Measurements from ENCODE around the gene ABITRAM. TPM values are rescaled to one million over a fixed set of nuclear protein-coding genes. Genes with fewer than 3 reads are reported as not detected.
"Not testable (repeated sequence)": the region's sequence is repeated elsewhere in the genome, so short reads cannot be mapped to it uniquely, and the experiment has no call there.

The ABITRAM gene
- total and polyA plus RNA-seq, 3 experiments from 2014 or later, result 13.7 to 15.1 (median 15.1) TPM

DNA sequence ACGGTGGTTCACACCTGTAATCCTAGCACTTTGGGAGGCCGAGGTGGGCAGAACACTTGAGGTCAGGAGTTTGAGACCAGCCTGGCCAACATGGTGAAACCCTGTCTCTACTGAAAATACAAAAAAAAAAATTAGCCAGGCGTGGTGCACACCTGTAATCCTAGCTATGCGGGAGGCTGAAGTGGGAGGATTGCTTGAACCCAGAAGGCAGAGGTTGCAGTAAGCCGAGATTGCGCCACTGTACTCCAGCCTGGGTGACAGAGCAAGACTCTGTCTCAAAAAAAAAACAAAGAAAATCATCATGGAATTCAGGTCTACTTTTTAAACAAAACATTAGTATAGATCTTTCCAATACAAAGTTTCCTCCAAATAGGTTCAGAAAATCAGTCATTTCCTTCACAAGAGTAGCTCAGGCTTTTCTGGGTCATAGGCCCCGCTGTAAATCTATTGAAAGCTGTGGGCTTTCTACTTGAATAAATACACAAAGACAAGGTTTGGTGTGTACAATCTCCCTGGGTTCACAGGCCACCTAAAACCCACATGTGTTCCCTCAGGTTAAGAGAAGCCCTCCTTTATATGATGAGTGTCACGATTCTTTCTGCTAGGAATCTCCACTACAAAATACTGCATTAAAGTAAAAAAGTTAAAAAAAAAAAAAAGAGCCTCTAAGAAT, 35.0 kb upstream of the ABITRAM start:
- Mint-ChIP-seq H3K27ac (peak overlapping the region in 1 of 8 donors; percentile 50), H3K36me3 (peaks cover 16 to 97% (median 49%) of the 10 kb centered on the region in 3 donors)
- H3K4me1 ChIP-seq (ENCODE audit: insufficient read depth, low read length); DNase-seq; H3K9me3 Mint-ChIP-seq; H3K27me3 ChIP-seq (ENCODE audit: insufficient read depth, low read length, poor library complexity, severe bottlenecking); H3K4me3 Mint-ChIP-seq; H3K27me3 Mint-ChIP-seq; CTCF ChIA-PET; H3K27ac ChIP-seq (ENCODE audit: low read depth, low read length); H3K4me1 Mint-ChIP-seq; POLR2A ChIA-PET; H3K9me3 ChIP-seq (ENCODE audit: low read length); H3K4me3 ChIP-seq (ENCODE audit: low read length): not testable (repeated sequence)
- peaks cover 45% of the 10 kb centered on the region for H3K36me3 ChIP-seq (ENCODE audit: insufficient read depth, low read length)

DNA sequence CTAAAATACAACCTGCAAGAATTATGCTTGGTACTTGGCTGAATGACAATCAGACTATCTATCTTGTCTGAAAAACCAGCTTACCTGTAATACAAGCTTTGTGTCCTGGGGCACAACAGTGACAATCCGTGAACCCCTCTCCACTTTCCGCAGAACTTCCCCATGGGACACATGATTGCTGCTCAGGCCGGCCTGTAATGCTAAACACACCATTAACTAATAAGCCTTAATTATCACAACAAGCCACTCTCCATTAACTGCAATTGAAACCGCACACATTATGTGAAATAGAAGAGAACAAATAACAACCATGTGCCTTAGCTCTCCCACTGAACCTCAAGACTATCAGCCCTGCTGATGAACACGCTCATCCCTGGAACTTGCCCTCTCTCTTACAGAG, 34.0 kb upstream of the ABITRAM start:
- H3K4me1 ChIP-seq (ENCODE audit: insufficient read depth, low read length), result no peaks in the 10 kb centered on the region
- H3K27me3 ChIP-seq (ENCODE audit: insufficient read depth, low read length, poor library complexity, severe bottlenecking), result no peaks in the 10 kb centered on the region
- no peak overlapping the region for H3K27ac ChIP-seq (ENCODE audit: low read depth, low read length)
- Mint-ChIP-seq H3K27ac (peak overlapping the region in 2 of 8 donors; percentile 16 to 75), H3K36me3 (peaks cover 16 to 94% (median 48%) of the 10 kb centered on the region in 3 donors), H3K9me3 (no peaks in the 10 kb centered on the region), H3K27me3 (no peaks in the 10 kb centered on the region), H3K4me3 (no peak overlapping the region), H3K4me1 (no peaks in the 10 kb centered on the region)
- POLR2A ChIA-PET, result no interaction called here
- DNase-seq, result no peak
- H3K36me3 ChIP-seq (ENCODE audit: insufficient read depth, low read length), result peaks cover 38% of the 10 kb centered on the region
- no peak overlapping the region for H3K4me3 ChIP-seq (ENCODE audit: low read length)
- H3K9me3 ChIP-seq (ENCODE audit: low read length), result no peaks in the 10 kb centered on the region
- CTCF ChIA-PET, result no interaction called here

DNA sequence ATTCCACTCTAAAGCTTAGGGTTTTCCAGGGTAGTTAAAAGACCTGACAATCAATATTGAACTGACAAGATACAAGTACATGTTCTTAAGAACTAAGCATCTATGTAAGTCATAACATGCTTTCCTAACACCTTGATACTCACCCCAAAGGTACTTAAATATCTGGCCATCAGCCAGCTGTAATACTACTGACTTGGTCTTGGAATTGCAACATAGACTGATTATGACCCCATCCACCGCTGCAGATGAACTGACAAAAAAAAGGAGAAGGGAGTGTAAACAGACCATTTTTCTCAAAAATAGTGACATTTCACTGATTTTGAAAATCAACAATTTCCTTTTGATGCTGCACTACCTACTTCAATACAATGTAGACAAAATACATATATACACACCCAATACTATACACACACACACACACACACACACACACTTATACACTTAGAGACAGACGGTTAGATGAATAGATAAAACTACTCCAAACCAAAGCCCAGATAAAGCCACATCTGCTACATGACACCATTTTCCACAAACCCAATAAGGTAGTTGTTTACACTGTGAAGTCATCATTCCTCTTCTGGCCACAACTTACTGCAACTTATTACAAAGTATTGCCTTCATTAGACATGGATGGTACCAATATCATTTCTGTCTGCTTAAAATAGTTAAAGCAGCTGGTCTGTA, 30.6 kb upstream of the ABITRAM start:
- Histone ChIP-seq H3K4me1 (ENCODE audit: insufficient read depth, low read length) (no peaks in the 10 kb centered on the region), H3K27me3 (ENCODE audit: insufficient read depth, low read length, poor library complexity, severe bottlenecking) (no peaks in the 10 kb centered on the region), H3K9me3 (ENCODE audit: low read length) (no peaks in the 10 kb centered on the region), H3K36me3 (ENCODE audit: insufficient read depth, low read length) (peaks cover 55% of the 10 kb centered on the region), H3K4me3 (ENCODE audit: low read length) (no peak overlapping the region), H3K27ac (ENCODE audit: low read depth, low read length) (no peak overlapping the region)
- H3K36me3 Mint-ChIP-seq, result peaks cover 26 to 93% (median 43%) of the 10 kb centered on the region in 3 donors
- H3K27me3 Mint-ChIP-seq, result no peaks in the 10 kb centered on the region
- H3K4me1 Mint-ChIP-seq, result no peaks in the 10 kb centered on the region
- ChIA-PET CTCF (interaction anchor here (1.2 kb wide), 1 partner anchor 10 kb away, joined by 3 read pairs; no protein-coding TSS in a partner anchor), POLR2A (no interaction called here)
- H3K4me3 Mint-ChIP-seq, result no peak overlapping the region
- H3K9me3 Mint-ChIP-seq, result no peaks in the 10 kb centered on the region
- H3K27ac Mint-ChIP-seq, result peak overlapping the region in 1 of 8 donors; percentile 54
- no peak for DNase-seq

DNA sequence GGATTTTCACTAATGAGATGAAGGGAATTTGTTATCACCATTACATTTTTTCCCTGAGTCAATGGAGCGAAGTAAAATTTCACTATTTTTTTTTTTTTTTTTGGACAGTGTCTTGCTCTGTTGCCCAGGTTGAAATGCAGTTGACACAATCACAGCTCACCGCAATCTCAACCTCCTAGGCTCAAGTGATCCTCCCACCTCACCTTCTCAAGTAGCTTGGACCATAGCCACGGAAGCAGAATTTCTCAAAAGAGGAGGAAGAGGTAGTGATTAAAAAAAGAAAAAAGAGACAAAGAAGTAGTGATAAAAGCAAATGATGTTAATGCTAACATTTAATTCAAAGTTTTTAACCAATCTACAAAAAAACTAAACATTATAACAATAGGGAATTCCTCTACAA, 30.0 kb upstream of the ABITRAM start:
- H3K36me3 Mint-ChIP-seq, result peaks cover 28 to 93% (median 45%) of the 10 kb centered on the region in 3 donors
- Histone ChIP-seq H3K27ac (ENCODE audit: low read depth, low read length) (no peak overlapping the region), H3K9me3 (ENCODE audit: low read length) (no peaks in the 10 kb centered on the region), H3K4me1 (ENCODE audit: insufficient read depth, low read length) (no peaks in the 10 kb centered on the region), H3K27me3 (ENCODE audit: insufficient read depth, low read length, poor library complexity, severe bottlenecking) (no peaks in the 10 kb centered on the region), H3K36me3 (ENCODE audit: insufficient read depth, low read length) (peaks cover 58% of the 10 kb centered on the region), H3K4me3 (ENCODE audit: low read length) (no peak overlapping the region)
- peaks cover 0 to 4% (median 0%) of the 10 kb centered on the region in 3 donors for H3K4me1 Mint-ChIP-seq
- ChIA-PET POLR2A (no interaction called here), CTCF (interaction anchor here (1.2 kb wide), 1 partner anchor 9 kb away, joined by 3 read pairs; no protein-coding TSS in a partner anchor)
- DNase-seq, result no peak
- H3K27ac Mint-ChIP-seq, result no peak overlapping the region
- H3K9me3 Mint-ChIP-seq, result no peaks in the 10 kb centered on the region
- H3K4me3 Mint-ChIP-seq, result no peak overlapping the region
- H3K27me3 Mint-ChIP-seq, result no peaks in the 10 kb centered on the region

DNA sequence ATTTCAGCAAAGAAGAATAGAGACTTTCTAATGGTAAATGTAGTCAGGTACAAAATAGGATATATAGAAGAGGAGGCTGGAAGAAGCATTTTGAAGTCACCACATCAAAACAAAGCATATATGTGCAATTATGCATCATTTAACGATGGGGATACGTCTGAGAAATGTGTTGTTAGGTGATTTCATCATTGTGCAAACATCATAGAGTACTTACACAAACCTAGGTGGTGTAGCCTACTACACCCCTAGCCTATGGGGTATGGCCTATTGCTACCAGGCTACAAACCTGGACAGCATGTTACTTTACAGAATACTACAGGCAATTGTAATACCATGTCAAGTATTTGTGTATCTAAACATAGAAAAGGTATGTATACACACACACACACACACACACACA, 28.7 kb upstream of the ABITRAM start:
- POLR2A ChIA-PET, result no interaction called here
- no peaks in the 10 kb centered on the region for H3K27me3 ChIP-seq (ENCODE audit: insufficient read depth, low read length, poor library complexity, severe bottlenecking)

DNA sequence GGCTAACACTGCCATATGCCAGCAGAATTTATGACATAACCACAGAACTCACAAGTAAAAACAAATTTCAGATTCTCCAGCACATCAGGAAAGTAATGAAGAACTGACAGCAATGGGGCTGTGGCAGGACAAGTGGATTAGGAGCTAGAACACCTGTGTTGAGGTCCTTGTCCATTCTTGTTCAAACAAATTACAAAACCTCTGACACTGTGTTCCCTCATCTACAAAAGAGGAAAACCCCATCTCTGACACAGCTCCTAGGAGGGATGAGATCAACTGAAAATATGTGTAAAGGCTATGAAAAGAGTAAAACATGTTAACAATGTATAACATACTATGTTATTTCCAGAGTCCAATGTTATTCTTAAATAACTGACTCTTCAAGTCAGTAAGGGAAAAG, 23.8 kb upstream of the ABITRAM start:
- Histone ChIP-seq H3K4me1 (ENCODE audit: insufficient read depth, low read length) (peaks cover 15% of the 10 kb centered on the region), H3K36me3 (ENCODE audit: insufficient read depth, low read length) (peaks cover 45% of the 10 kb centered on the region), H3K4me3 (ENCODE audit: low read length) (no peak overlapping the region), H3K27ac (ENCODE audit: low read depth, low read length) (no peak overlapping the region), H3K9me3 (ENCODE audit: low read length) (no peaks in the 10 kb centered on the region), H3K27me3 (ENCODE audit: insufficient read depth, low read length, poor library complexity, severe bottlenecking) (no peaks in the 10 kb centered on the region)
- Mint-ChIP-seq H3K4me3 (peak overlapping the region in 1 of 7 donors; percentile 6), H3K36me3 (peaks cover 25 to 80% (median 30%) of the 10 kb centered on the region in 3 donors), H3K9me3 (no peaks in the 10 kb centered on the region), H3K27ac (peak overlapping the region in 7 of 8 donors; percentile 19 to 96 (median 89)), H3K27me3 (no peaks in the 10 kb centered on the region), H3K4me1 (peaks cover 26 to 37% (median 28%) of the 10 kb centered on the region in 3 donors)
- DNase-seq, result no peak
- POLR2A ChIA-PET, result no interaction called here
- CTCF ChIA-PET, result interaction anchor here (1.1 kb wide), 1 partner anchor 44 kb away, joined by 3 read pairs; no protein-coding TSS in a partner anchor

More for the DNA sequence above, 28.7 kb upstream of the ABITRAM start:
- Mint-ChIP-seq H3K27me3 (no peaks in the 10 kb centered on the region), H3K4me1 (peaks cover 3 to 10% (median 4%) of the 10 kb centered on the region in 3 donors), H3K9me3 (no peaks in the 10 kb centered on the region), H3K4me3 (no peak overlapping the region), H3K36me3 (peaks cover 33 to 89% (median 46%) of the 10 kb centered on the region in 3 donors), H3K27ac (no peak overlapping the region)
- H3K36me3 ChIP-seq (ENCODE audit: insufficient read depth, low read length), result peaks cover 53% of the 10 kb centered on the region
- CTCF ChIA-PET, result no interaction called here
- H3K9me3 ChIP-seq (ENCODE audit: low read length), result no peaks in the 10 kb centered on the region
- DNase-seq, result no peak
- no peak overlapping the region for H3K27ac ChIP-seq (ENCODE audit: low read depth, low read length)
- H3K4me1 ChIP-seq (ENCODE audit: insufficient read depth, low read length), result no peaks in the 10 kb centered on the region
- H3K4me3 ChIP-seq (ENCODE audit: low read length), result no peak overlapping the region

DNA sequence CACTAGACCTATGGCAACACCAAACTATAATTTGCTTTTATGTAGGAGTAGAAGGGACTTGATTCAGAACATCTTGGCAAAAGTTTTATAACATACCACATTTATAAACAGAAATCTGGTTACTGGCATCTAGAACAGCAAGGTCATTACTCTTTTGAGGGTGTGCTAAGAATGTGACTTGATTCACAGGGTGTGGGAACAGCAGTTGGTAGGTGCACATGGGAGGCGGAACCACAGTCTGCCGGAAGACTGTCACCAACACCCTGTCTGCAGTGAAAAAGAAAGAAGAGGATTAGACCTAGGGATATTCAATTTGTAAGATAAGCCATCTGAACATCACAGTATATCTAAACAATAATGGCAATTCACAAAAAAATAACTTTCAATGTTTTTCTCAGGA, 23.3 kb upstream of the ABITRAM start:
- Histone ChIP-seq H3K4me3 (ENCODE audit: low read length) (no peak overlapping the region), H3K27me3 (ENCODE audit: insufficient read depth, low read length, poor library complexity, severe bottlenecking) (no peaks in the 10 kb centered on the region), H3K27ac (ENCODE audit: low read depth, low read length) (no peak overlapping the region), H3K4me1 (ENCODE audit: insufficient read depth, low read length) (peaks cover 15% of the 10 kb centered on the region), H3K36me3 (ENCODE audit: insufficient read depth, low read length) (peaks cover 40% of the 10 kb centered on the region), H3K9me3 (ENCODE audit: low read length) (no peaks in the 10 kb centered on the region)
- no peak for DNase-seq
- ChIA-PET POLR2A (no interaction called here), CTCF (no interaction called here)
- Mint-ChIP-seq H3K4me3 (peak overlapping the region in 2 of 7 donors; percentile 6 to 58), H3K27ac (peak overlapping the region; percentile 19 to 96 (median 91)), H3K27me3 (no peaks in the 10 kb centered on the region), H3K9me3 (no peaks in the 10 kb centered on the region), H3K4me1 (peaks cover 26 to 37% (median 28%) of the 10 kb centered on the region in 3 donors), H3K36me3 (peaks cover 23 to 80% (median 30%) of the 10 kb centered on the region in 3 donors)

DNA sequence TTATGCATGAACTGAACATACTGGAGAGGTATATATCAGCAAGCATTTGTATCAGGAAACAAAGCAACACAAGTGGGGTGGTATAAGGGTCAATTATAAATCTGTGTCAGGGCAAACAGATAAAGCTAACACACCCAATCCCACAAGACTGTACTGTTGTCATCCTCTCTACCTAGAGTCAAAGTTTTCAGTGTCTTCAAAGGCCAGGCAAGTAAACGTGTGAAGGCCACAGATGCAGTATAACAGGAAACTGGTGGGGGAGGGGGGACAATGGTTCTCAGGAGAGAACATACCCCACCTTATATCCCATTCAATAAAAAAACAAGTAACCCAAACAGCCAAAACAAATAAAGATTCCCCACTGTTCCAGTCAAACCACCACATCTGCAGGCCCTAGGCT, 22.4 kb upstream of the ABITRAM start:
- peak in 2 of 5 donors; percentile 10 to 50 for DNase-seq
- Histone ChIP-seq H3K36me3 (ENCODE audit: insufficient read depth, low read length) (peaks cover 31% of the 10 kb centered on the region), H3K4me1 (ENCODE audit: insufficient read depth, low read length) (peaks cover 15% of the 10 kb centered on the region), H3K27me3 (ENCODE audit: insufficient read depth, low read length, poor library complexity, severe bottlenecking) (no peaks in the 10 kb centered on the region), H3K4me3 (ENCODE audit: low read length) (no peak overlapping the region), H3K27ac (ENCODE audit: low read depth, low read length) (no peak overlapping the region), H3K9me3 (ENCODE audit: low read length) (no peaks in the 10 kb centered on the region)
- Mint-ChIP-seq H3K27me3 (no peaks in the 10 kb centered on the region), H3K4me1 (peaks cover 26 to 37% (median 28%) of the 10 kb centered on the region in 3 donors), H3K9me3 (no peaks in the 10 kb centered on the region), H3K36me3 (peaks cover 15 to 78% (median 31%) of the 10 kb centered on the region in 3 donors), H3K27ac (peak overlapping the region; percentile 19 to 96 (median 91)), H3K4me3 (peak overlapping the region in 6 of 7 donors; percentile 2 to 71 (median 51))
- POLR2A ChIA-PET, result no interaction called here
- CTCF ChIA-PET, result no interaction called here

Measured in CD8-positive, alpha-beta memory T cell (primary cell).